DOHH2 (cell line): ENCODE data around the gene ITPR1.

Source experiments
- EZH2phosphoT487 ChIP-seq: fragments of 200-600 bp; sonication (generic); IDR thresholded peaks from 2 replicates; pipeline ENCODE4 v1.6.1; 2017; ENCODE audit warnings: borderline replicate concordance, mild to moderate bottlenecking, antibody characterized with exemption, low read length, moderate library complexity, mixed read lengths
- TF ChIP-seq, protein P1 (sequence below): fragments of 200-600 bp; sonication (generic); IDR thresholded peaks from one replicate; pipeline ENCODE4 v1.5.1; 2014; ENCODE audit warnings: antibody characterized with exemption, mild to moderate bottlenecking, low read depth, low read length; ENCODE audit not compliant: poor library complexity, severe bottlenecking

DNA sequence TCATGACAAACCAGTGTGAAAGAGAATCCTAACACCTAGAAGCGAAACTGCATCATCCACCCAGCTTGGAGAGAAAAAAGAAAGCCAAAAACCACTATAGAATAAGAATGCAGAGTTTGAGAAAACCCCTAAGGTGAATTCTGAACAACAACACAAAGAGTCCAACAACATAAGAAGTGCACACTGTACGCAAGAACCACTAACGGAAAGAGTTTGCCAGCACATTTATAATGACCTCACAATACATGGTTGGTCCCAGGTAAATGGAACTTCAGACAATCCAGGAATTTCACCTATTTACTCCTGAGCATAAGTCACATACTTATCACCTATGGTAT, 357.7 kb downstream of the ITPR1 start:
- TF ChIP-seq, protein P1, sequence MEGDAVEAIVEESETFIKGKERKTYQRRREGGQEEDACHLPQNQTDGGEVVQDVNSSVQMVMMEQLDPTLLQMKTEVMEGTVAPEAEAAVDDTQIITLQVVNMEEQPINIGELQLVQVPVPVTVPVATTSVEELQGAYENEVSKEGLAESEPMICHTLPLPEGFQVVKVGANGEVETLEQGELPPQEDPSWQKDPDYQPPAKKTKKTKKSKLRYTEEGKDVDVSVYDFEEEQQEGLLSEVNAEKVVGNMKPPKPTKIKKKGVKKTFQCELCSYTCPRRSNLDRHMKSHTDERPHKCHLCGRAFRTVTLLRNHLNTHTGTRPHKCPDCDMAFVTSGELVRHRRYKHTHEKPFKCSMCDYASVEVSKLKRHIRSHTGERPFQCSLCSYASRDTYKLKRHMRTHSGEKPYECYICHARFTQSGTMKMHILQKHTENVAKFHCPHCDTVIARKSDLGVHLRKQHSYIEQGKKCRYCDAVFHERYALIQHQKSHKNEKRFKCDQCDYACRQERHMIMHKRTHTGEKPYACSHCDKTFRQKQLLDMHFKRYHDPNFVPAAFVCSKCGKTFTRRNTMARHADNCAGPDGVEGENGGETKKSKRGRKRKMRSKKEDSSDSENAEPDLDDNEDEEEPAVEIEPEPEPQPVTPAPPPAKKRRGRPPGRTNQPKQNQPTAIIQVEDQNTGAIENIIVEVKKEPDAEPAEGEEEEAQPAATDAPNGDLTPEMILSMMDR: no peak
- no peak for TF ChIP-seq EZH2phosphoT487
